Measurements from ENCODE around the gene SMIM44.

The SMIM44 gene

GRCh38 chr19:3475449-3475848 lies 7.8 kb downstream of the SMIM44 start:
- DNase-seq, result no peak

- no peak for DNase-seq
Observed at GRCh38 chr19:3474614-3475013, 8.6 kb downstream of the SMIM44 start.

GRCh38 chr19:3474010-3474409 lies 9.2 kb downstream of the SMIM44 start:
- no peak for DNase-seq

- no peak for DNase-seq
Observed at GRCh38 chr19:3471954-3472655, 11.1 kb downstream of the SMIM44 start.

- no peak for DNase-seq
Observed at GRCh38 chr19:3470500-3471128, 12.6 kb downstream of the SMIM44 start.

GRCh38 chr19:3469638-3470499 lies 13.4 kb downstream of the SMIM44 start:
- no peak for DNase-seq

- DNase-seq, result no peak
Observed at GRCh38 chr19:3468211-3468610, 15.0 kb downstream of the SMIM44 start.

GRCh38 chr19:3467437-3468198 lies 15.6 kb downstream of the SMIM44 start:
- no peak for DNase-seq

GRCh38 chr19:3466635-3467034 lies 16.6 kb downstream of the SMIM44 start:
- DNase-seq, result no peak

GRCh38 chr19:3465552-3465951 lies 17.7 kb downstream of the SMIM44 start:
- DNase-seq, result no peak

- no peak for DNase-seq
Observed at GRCh38 chr19:3464587-3465235, 18.5 kb downstream of the SMIM44 start.

- no peak for DNase-seq
Observed at GRCh38 chr19:3463714-3464586, 19.3 kb downstream of the SMIM44 start.

- no peak for DNase-seq
Observed at GRCh38 chr19:3462991-3463713, 20.1 kb downstream of the SMIM44 start.

GRCh38 chr19:3459965-3460582 lies 23.2 kb downstream of the SMIM44 start:
- DNase-seq, result no peak

- DNase-seq, result no peak
Observed at GRCh38 chr19:3459089-3459881, 24.0 kb downstream of the SMIM44 start.

- DNase-seq, result no peak
Observed at GRCh38 chr19:3458229-3459088, 24.8 kb downstream of the SMIM44 start.

- DNase-seq, result no peak
Observed at GRCh38 chr19:3457528-3458228, 25.6 kb downstream of the SMIM44 start.
